Gastrocnemius medialis (tissue), 4 donors: ENCODE measurements around the gene PDIA2. TPM values are rescaled to one million over a fixed set of nuclear protein-coding genes. Genes with fewer than 3 reads are reported as not detected.

Source experiments
- ATAC-seq, 2 donors: fragments of 150-250 bp; one replicate each; pipeline ENCODE4 v1.9.1; 2016
- DNase-seq, 2 donors: peaks; one replicate each; pipeline ENCODE4 v3.0.0-alpha.2; 2019
- H3K27ac ChIP-seq, 4 donors: fragments of 200-600 bp; sonication (generic); 1 replicate in 1 of 4; 2 replicates in 3 of 4; pipeline ENCODE4 v1.5.1; 2016 to 2018; ENCODE audit warnings: mild to moderate bottlenecking in 2 of 4, moderate library complexity in 1 of 4
- H3K27me3 ChIP-seq, 3 donors: fragments of 200-600 bp; sonication (generic) in 2 of 3; 1 replicate in 1 of 3; 2 replicates in 2 of 3; pipeline versions ENCODE4 v1.5.1 to v1.6.0; 2016 to 2019; ENCODE audit warnings: mild to moderate bottlenecking in 1 of 3, moderate library complexity in 1 of 3
- H3K36me3 ChIP-seq, 2 donors: fragments of 200-600 bp; sonication (generic) in 1 of 2; one replicate each; pipeline ENCODE4 v1.5.1; 2017 to 2018
- H3K4me1 ChIP-seq, 2 donors: fragments of 200-600 bp; sonication (generic) in 1 of 2; one replicate each; pipeline ENCODE4 v1.5.1; 2016 to 2017; ENCODE audit warnings: mild to moderate bottlenecking in 2 of 2
- H3K4me3 ChIP-seq, 4 donors: fragments of 200-600 bp; sonication (generic) in 3 of 4; 1 replicate in 1 of 4; 2 replicates in 3 of 4; pipeline ENCODE4 v1.5.1; 2016 to 2019; ENCODE audit warnings: mild to moderate bottlenecking in 2 of 4
- H3K9me3 ChIP-seq, 3 donors: fragments of 200-600 bp; sonication (generic) in 2 of 3; 1 replicate in 1 of 3; 2 replicates in 2 of 3; pipeline ENCODE4 v1.5.1; 2016 to 2019
- POLR2A ChIP-seq, 2 donors: fragments of 450-650 bp; IDR thresholded peaks; one replicate each; pipeline ENCODE4 v1.6.1; 2017; ENCODE audit warnings: antibody characterized with exemption in 2 of 2, mild to moderate bottlenecking in 2 of 2, moderate library complexity in 2 of 2
- in situ Hi-C, 4 donors: fragments of 200-750 bp; cut with MboI; loops; one replicate each; pipeline versions ENCODE4 v1.15.0 to v1.8.0; 2017; ENCODE audit warnings: low sequenced_read_pairs in 4 of 4
- intact Hi-C: fragments of 100-400 bp; cut with DNase I; formaldehyde crosslinking; loops from one replicate; pipeline ENCODE4 v1.15.1; 2023; ENCODE audit warnings: low total_unique reads
- total RNA-seq, 4 donors: library from RNA; depleted of rRNA; stranded (reverse); fragments of >200 nt; gene quantifications; one replicate each; pipeline versions ENCODE4 v1.1.0 to v1.2.3, GENCODE V29; 2016
- TF ChIP-seq, protein P1 (sequence below), 5 experiments: fragments of 450-650 bp in 3 of 5; fragments of 200-600 bp in 2 of 5; sonication (generic) in 2 of 5; IDR thresholded peaks in 4 of 5; conservative IDR thresholded peaks in 1 of 5; 1 replicate in 4 of 5; 2 replicates in 1 of 5; pipeline ENCODE4 v1.5.1; 2016 to 2019; ENCODE audit warnings: antibody characterized with exemption in 5 of 5, mild to moderate bottlenecking in 3 of 5, moderate library complexity in 3 of 5

The PDIA2 gene
- total RNA-seq, 4 donors from 2014 or later, result 2.2 TPM; not detected in 3

DNA sequence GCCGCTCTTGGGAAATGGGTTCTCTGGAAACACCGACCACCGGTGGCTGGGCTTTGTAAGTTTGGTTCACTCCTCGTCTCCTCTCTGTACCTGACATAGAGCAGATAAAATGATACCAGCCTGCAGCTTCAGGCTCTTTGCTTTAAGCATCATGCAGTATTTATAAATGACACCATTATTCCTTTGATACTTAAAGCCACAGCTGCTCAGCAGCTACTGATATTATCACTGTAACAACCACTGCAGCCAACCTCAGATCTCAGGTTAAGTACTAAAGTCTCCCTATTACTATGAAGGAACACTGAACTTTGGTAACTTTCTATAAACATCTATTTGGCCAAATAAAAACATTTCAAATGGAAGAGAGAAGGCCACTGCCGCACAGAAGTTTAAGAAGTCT is 34.6 kb downstream of the PDIA2 start:
- ATAC-seq (no peak), DNase-seq (no peak)
- no peak overlapping the region for H3K4me3 ChIP-seq
- no peaks in the 10 kb centered on the region for H3K4me1 ChIP-seq
- intact Hi-C loops, result no loop called here
- no peaks in the 10 kb centered on the region for H3K9me3 ChIP-seq
- peaks cover 0 to 24% of the 10 kb centered on the region in 2 donors for H3K36me3 ChIP-seq
- H3K27me3 ChIP-seq, result no peaks in the 10 kb centered on the region
- no peak overlapping the region for H3K27ac ChIP-seq
- TF ChIP-seq, protein P1, sequence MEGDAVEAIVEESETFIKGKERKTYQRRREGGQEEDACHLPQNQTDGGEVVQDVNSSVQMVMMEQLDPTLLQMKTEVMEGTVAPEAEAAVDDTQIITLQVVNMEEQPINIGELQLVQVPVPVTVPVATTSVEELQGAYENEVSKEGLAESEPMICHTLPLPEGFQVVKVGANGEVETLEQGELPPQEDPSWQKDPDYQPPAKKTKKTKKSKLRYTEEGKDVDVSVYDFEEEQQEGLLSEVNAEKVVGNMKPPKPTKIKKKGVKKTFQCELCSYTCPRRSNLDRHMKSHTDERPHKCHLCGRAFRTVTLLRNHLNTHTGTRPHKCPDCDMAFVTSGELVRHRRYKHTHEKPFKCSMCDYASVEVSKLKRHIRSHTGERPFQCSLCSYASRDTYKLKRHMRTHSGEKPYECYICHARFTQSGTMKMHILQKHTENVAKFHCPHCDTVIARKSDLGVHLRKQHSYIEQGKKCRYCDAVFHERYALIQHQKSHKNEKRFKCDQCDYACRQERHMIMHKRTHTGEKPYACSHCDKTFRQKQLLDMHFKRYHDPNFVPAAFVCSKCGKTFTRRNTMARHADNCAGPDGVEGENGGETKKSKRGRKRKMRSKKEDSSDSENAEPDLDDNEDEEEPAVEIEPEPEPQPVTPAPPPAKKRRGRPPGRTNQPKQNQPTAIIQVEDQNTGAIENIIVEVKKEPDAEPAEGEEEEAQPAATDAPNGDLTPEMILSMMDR (IDR thresholded peaks at IDR 0.05 in 4 of 5, conservative IDR thresholded peaks at IDR 0.05 in 1 of 5), result no peak
- TF ChIP-seq POLR2A (IDR thresholded peaks at IDR 0.05), result no peak
- in situ Hi-C loops, result no loop called here

DNA sequence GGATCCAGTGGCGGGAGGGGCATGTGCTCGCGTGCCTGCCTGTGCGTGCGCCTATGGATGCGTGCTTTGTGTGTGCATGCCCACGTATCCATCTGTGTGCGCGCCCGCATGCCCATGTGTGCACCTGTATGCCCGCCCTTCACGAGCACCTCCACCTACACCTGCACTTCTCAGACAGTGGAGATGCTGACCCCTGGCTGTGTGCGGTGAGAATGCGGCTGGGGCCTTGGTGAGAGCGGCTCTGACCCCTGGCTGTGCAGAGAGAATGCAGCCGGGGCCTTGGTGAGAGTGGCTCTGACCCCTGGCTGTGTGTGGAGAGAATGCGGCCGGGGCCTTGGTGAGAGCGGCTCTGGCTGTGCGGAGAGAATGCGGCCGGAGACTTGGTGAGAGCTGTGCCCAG is 35.7 kb downstream of the PDIA2 start:
- in situ Hi-C loops, result no loop called here
- intact Hi-C loops, result no loop called here
- no peak overlapping the region for H3K4me3 ChIP-seq
- ATAC-seq, result no peak
- no peak for TF ChIP-seq POLR2A (IDR thresholded peaks at IDR 0.05)
- TF ChIP-seq, protein P1 (IDR thresholded peaks at IDR 0.05 in 4 of 5, conservative IDR thresholded peaks at IDR 0.05 in 1 of 5), result no peak
- H3K4me1 ChIP-seq, result no peaks in the 10 kb centered on the region
- H3K27ac ChIP-seq, result no peak overlapping the region
- peaks cover 0 to 16% of the 10 kb centered on the region in 2 donors for H3K36me3 ChIP-seq
- no peaks in the 10 kb centered on the region for H3K27me3 ChIP-seq
- DNase-seq, result no peak
- no peaks in the 10 kb centered on the region for H3K9me3 ChIP-seq

DNA sequence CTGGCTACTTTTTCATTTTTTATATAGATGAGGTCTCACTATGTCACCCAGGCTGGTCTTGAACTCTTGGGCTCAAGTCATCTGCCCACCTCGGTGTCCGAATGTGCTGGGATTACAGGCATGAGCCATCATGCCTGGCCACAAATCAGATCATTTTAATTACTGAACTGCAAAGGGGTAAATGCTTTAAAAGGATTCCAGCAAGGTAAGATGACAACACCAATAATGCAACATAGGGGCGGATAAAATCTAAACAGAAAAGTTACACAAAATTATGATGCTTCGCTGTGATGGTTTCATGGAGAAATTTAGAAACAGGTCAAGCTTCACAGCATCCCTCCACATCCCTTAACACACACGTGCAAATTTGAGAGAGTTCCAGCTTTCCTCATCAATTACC is 37.2 kb downstream of the PDIA2 start:
- no peak for TF ChIP-seq POLR2A (IDR thresholded peaks at IDR 0.05)
- TF ChIP-seq, protein P1 (IDR thresholded peaks at IDR 0.05 in 4 of 5, conservative IDR thresholded peaks at IDR 0.05 in 1 of 5), result no peak
- H3K27me3 ChIP-seq, result no peaks in the 10 kb centered on the region

DNA sequence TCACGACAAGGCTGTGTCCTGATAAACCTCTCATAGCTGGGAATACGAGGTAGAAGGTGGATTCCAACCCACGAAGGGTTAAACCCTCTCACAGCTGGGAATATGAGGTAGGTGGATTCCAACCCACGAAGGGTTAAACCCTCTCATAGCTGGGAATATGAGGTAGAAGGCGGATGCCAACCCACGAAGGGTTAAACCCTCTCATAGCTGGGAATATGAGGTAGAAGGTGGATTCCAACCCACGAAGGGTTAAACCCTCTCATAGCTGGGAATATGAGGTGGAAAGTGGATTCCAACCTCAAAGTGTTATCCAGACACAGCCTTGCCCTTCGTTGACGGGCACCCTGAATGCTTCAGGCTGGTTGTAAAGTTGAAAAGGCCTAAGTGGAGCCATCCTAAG is 38.6 kb downstream of the PDIA2 start:
- in situ Hi-C loops (no loop called here), intact Hi-C loops (no loop called here)
- Histone ChIP-seq H3K27ac (no peak overlapping the region), H3K9me3 (no peaks in the 10 kb centered on the region), H3K36me3 (peaks cover 0 to 6% of the 10 kb centered on the region in 2 donors), H3K4me1 (peaks cover under 1% of the 10 kb centered on the region in 2 donors), H3K27me3 (no peaks in the 10 kb centered on the region), H3K4me3 (no peak overlapping the region)
- TF ChIP-seq, protein P1 (IDR thresholded peaks at IDR 0.05 in 4 of 5, conservative IDR thresholded peaks at IDR 0.05 in 1 of 5), result no peak
- TF ChIP-seq POLR2A (IDR thresholded peaks at IDR 0.05), result no peak
- ATAC-seq, result no peak
- no peak for DNase-seq

More for the DNA sequence above, 37.2 kb downstream of the PDIA2 start:
- DNase-seq, result no peak
- peaks cover 0 to 6% of the 10 kb centered on the region in 2 donors for H3K36me3 ChIP-seq
- no peaks in the 10 kb centered on the region for H3K9me3 ChIP-seq
- no peak overlapping the region for H3K27ac ChIP-seq
- no peak for ATAC-seq
- intact Hi-C loops (no loop called here), in situ Hi-C loops (no loop called here)
- no peaks in the 10 kb centered on the region for H3K4me1 ChIP-seq
- H3K4me3 ChIP-seq, result no peak overlapping the region

DNA sequence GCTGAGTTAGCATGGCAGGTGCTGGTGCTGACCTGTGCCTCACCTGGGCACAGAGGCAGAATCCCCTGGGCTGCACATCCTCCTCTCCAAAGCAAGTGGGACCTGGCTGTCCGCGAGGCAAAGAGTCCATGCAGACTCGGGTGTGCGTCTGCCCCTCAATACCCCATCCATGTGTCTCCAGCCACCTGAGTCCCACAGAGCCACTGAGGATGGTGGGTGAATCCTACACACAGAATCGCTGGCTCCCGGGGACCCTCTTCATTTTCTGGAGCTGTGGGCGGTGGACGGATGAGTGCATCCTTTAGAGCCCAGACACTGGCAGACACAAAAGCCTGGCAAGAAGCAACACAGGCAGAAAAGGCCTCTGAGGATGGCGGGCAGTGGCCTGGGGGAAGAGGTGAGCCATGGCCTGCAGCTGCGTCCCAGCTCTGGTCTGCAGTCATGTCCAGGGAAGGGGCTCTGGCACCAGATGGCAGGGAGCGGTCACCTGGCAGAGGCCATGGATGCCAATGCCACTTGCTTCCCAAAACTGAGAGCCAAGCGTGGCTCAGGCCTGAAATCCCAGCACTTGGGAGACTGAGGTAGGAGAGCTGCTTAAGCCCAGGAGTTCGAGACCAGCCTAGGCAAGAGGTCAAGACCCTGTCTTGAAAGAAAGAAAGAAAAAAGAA is 39.6 kb downstream of the PDIA2 start:
- TF ChIP-seq, protein P1 (IDR thresholded peaks at IDR 0.05 in 4 of 5, conservative IDR thresholded peaks at IDR 0.05 in 1 of 5), result no peak
- no peak for TF ChIP-seq POLR2A (IDR thresholded peaks at IDR 0.05)
- Histone ChIP-seq H3K4me3 (no peak overlapping the region), H3K27me3 (no peaks in the 10 kb centered on the region), H3K9me3 (no peaks in the 10 kb centered on the region), H3K27ac (no peak overlapping the region), H3K4me1 (peaks cover 5 to 11% of the 10 kb centered on the region in 2 donors), H3K36me3 (peaks cover 0 to 6% of the 10 kb centered on the region in 2 donors)
- no peak for DNase-seq
- in situ Hi-C loops, result no loop called here
- intact Hi-C loops, result no loop called here
- no peak for ATAC-seq
